Duodenal mucosa (tissue), 2 donors: ENCODE results near the gene GPATCH3.
"Not testable (repeated sequence)": the region's sequence is repeated elsewhere in the genome, so short reads cannot be mapped to it uniquely, and the experiment has no call there.

Experiments used
- H3K27ac ChIP-seq: one replicate; pipeline ENCODE4 v1.7.0; 2013; ENCODE audit warnings: low read depth, low read length
- H3K27me3 ChIP-seq, 2 donors: one replicate each; pipeline ENCODE4 v1.7.0; 2013; ENCODE audit warnings: low read length in 2 of 2, control low read depth in 1 of 2; ENCODE audit not compliant: insufficient read depth in 2 of 2, control insufficient read depth in 1 of 2
- H3K36me3 ChIP-seq, 2 donors: one replicate each; pipeline ENCODE4 v1.7.0; 2013; ENCODE audit warnings: low read length in 2 of 2, control low read depth in 1 of 2; ENCODE audit not compliant: insufficient read depth in 2 of 2, control insufficient read depth in 1 of 2
- H3K4me1 ChIP-seq, 2 donors: one replicate each; pipeline ENCODE4 v1.7.0; 2013; ENCODE audit warnings: low read length in 2 of 2, control low read depth in 1 of 2; ENCODE audit not compliant: insufficient read depth in 2 of 2, control insufficient read depth in 1 of 2
- H3K4me3 ChIP-seq, 2 donors: one replicate each; pipeline ENCODE4 v1.7.0; 2013; ENCODE audit warnings: low read length in 2 of 2, low read depth in 1 of 2
- H3K9ac ChIP-seq, 2 donors: one replicate each; pipeline ENCODE4 v1.7.0; 2013; ENCODE audit warnings: low read length in 2 of 2, low read depth in 1 of 2
- H3K9me3 ChIP-seq, 2 donors: one replicate each; pipeline ENCODE4 v1.7.0; 2013; ENCODE audit warnings: low read length in 2 of 2, control low read depth in 1 of 2; ENCODE audit not compliant: control insufficient read depth in 1 of 2

GPATCH3 gene

DNA sequence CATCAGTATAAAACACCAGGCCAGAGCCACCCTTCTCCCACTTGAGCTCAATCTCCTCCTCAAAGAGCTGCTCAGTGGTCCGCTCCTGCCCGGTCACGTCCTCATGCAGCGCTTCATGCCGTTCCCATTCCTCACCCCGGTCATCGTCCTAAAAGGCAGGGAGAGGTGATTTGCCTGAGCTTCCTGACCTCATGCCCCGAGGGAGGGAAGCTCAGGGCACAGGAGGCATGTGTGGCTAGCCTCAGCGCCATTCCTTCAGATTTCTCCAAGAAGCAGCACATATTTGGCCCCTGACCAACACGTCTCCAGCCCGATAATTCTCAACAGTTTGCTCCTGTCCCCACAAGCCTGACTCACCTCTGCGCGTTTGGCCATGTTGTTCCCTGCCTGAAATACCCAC is 6.0 kb downstream of the GPATCH3 start:
- Histone ChIP-seq H3K4me1 (peaks cover 12 to 17% of the 10 kb centered on the region in 2 donors), H3K9ac (no peak overlapping the region), H3K9me3 (no peaks in the 10 kb centered on the region), H3K27ac (no peak overlapping the region), H3K27me3 (no peaks in the 10 kb centered on the region), H3K36me3 (peaks cover 34 to 40% of the 10 kb centered on the region in 2 donors), H3K4me3 (no peak overlapping the region)

GRCh38 chr1:26890467-26890796 is 9.8 kb downstream of the GPATCH3 start:
- Histone ChIP-seq H3K4me3 (peak overlapping the region; percentile 84 to 97), H3K4me1 (peaks cover 17 to 24% of the 10 kb centered on the region in 2 donors), H3K27me3 (no peaks in the 10 kb centered on the region), H3K36me3 (peaks cover 44 to 48% of the 10 kb centered on the region in 2 donors), H3K27ac (peak overlapping the region; percentile 65), H3K9me3 (no peaks in the 10 kb centered on the region), H3K9ac (peak overlapping the region; percentile 91 to 98)

GRCh38 chr1:26889551-26890466 is 10.5 kb downstream of the GPATCH3 start, which contains the start of gene GPN2:
TSS of gene GPN2 (minus strand) at chr1:26890283. CDS start at chr1:26890096, 187 bp downstream.
- Histone ChIP-seq H3K27ac (peak within 1 kb of the TSS; percentile 96), H3K9me3 (no peaks in the 10 kb centered on the region), H3K4me3 (peak within 1 kb of the TSS; percentile 84 to 97), H3K27me3 (no peaks in the 10 kb centered on the region), H3K4me1 (peaks cover 17 to 24% of the 10 kb centered on the region in 2 donors), H3K9ac (peak within 1 kb of the TSS; percentile 91 to 98), H3K36me3 (peaks cover 47 to 49% of the 10 kb centered on the region in 2 donors)

DNA sequence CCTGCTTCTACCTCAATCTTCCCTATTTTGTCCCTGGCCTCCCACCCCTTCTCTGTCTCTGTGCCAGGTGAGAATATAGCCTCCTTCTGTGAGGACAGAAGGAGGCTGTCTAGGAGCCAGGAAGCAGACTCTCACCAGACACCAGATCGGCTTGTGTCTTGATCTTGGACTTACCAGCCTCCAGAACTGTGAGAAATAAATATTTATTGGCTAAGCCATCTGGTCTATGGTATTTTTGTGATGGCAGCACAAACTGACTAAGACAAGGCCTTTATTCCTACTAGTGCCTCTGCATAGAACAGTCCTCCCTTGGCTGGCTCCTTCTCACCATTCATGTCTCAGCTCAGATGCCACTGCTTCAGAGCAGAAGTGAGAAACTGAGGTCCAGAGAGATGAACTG is 12.0 kb downstream of the GPATCH3 start:
- Histone ChIP-seq H3K4me3 (no peak overlapping the region), H3K27ac (no peak overlapping the region), H3K27me3 (no peaks in the 10 kb centered on the region), H3K9ac (no peak overlapping the region), H3K9me3 (no peaks in the 10 kb centered on the region), H3K36me3 (peaks cover 47 to 54% of the 10 kb centered on the region in 2 donors), H3K4me1 (peaks cover 17 to 24% of the 10 kb centered on the region in 2 donors)

- no peaks in the 10 kb centered on the region for H3K27me3 ChIP-seq
- H3K4me3 ChIP-seq, result no peak overlapping the region
- H3K36me3 ChIP-seq, result peaks cover 48 to 54% of the 10 kb centered on the region in 2 donors
- H3K27ac ChIP-seq, result no peak overlapping the region
- H3K9me3 ChIP-seq, result no peaks in the 10 kb centered on the region
- H3K9ac ChIP-seq, result no peak overlapping the region
- H3K4me1 ChIP-seq, result peaks cover 17 to 24% of the 10 kb centered on the region in 2 donors
Observed at GRCh38 chr1:26887125-26887524, 13.1 kb downstream of the GPATCH3 start.

DNA sequence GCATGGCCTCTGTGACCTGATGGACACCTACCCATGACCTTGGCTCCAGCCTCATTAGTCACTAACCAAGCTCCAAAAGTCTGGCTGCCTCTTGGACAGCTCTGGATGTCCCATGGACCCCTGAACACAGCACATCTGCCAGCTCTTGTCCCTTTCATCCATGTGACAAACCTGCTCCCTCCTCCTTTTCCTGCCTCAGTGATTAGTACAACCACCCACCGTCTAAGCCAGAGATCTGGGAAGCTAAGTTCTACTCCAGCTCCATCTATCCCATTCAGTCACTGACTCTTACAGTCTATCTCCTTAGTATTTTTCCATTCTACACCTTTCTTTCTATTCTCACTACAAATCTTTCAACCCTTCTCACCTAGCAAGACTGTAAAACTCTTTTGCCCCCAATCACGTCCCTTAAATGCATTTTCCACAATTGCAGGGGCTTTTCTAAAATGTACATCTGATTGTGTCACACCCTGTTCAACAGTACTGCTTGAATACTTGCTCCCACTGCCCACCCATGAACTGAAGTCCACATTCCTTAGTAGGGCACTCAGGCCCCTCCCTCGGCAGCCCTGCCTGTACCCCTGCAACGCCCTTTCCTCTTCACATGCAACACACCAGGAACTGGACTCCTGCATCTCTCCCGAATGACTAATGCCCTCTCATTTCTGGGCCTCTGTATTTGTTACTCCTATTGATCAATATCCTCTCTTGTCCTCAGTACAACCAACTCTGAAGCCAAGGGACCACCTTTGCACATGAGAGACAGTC is 17.4 kb downstream of the GPATCH3 start:
- Histone ChIP-seq H3K9ac (no peak overlapping the region), H3K27me3 (no peaks in the 10 kb centered on the region), H3K4me3 (no peak overlapping the region), H3K36me3 (peaks cover 47 to 73% of the 10 kb centered on the region in 2 donors), H3K27ac (no peak overlapping the region), H3K4me1 (no peaks in the 10 kb centered on the region), H3K9me3 (no peaks in the 10 kb centered on the region)

DNA sequence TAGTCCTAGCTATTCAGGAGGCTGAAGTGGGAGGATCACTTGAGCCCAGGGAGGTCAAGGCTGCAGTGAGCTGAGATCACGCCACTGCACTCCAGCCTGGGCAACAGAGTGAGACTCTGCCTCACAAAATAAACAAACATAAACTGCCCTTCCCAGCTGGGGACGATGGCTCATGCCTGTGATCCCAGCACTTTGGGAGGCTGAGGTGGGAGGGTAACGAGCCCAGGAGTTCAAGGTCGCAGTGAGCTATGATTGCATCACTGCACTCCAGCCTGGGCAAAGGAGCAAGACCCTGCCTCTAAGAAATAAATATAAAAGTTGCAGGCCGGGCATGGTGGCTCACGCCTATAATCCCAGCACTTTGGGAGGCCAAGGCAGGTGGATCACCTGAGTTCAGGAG is 18.7 kb downstream of the GPATCH3 start:
- H3K9ac ChIP-seq, H3K4me1 ChIP-seq, H3K27ac ChIP-seq, H3K9me3 ChIP-seq, H3K4me3 ChIP-seq, H3K27me3 ChIP-seq: not testable (repeated sequence)
- peaks cover 52 to 80% of the 10 kb centered on the region in 2 donors for H3K36me3 ChIP-seq

GRCh38 chr1:26879793-26880192 is 20.5 kb downstream of the GPATCH3 start:
- Histone ChIP-seq H3K27me3 (no peaks in the 10 kb centered on the region), H3K4me1 (peaks cover 5 to 7% of the 10 kb centered on the region in 2 donors), H3K36me3 (peaks cover 41 to 74% of the 10 kb centered on the region in 2 donors), H3K4me3 (no peak overlapping the region), H3K9me3 (no peaks in the 10 kb centered on the region), H3K27ac (no peak overlapping the region), H3K9ac (no peak overlapping the region)

GRCh38 chr1:26877326-26877725 is 22.9 kb downstream of the GPATCH3 start:
- Histone ChIP-seq H3K4me3 (no peak overlapping the region), H3K27me3 (no peaks in the 10 kb centered on the region), H3K4me1 (peaks cover 5 to 7% of the 10 kb centered on the region in 2 donors), H3K27ac (no peak overlapping the region), H3K36me3 (peaks cover 22 to 55% of the 10 kb centered on the region in 2 donors), H3K9me3 (no peaks in the 10 kb centered on the region), H3K9ac (no peak overlapping the region)

- Histone ChIP-seq H3K9me3 (no peaks in the 10 kb centered on the region), H3K36me3 (peaks cover 10 to 32% of the 10 kb centered on the region in 2 donors), H3K4me1 (peaks cover 5 to 7% of the 10 kb centered on the region in 2 donors), H3K4me3 (no peak overlapping the region), H3K9ac (no peak overlapping the region), H3K27me3 (no peaks in the 10 kb centered on the region), H3K27ac (no peak overlapping the region)
Observed at GRCh38 chr1:26874896-26875295, 25.4 kb downstream of the GPATCH3 start.
